ENCODE data around the gene HLA-DMA.
"Not testable (repeated sequence)": the region's sequence is repeated elsewhere in the genome, so short reads cannot be mapped to it uniquely, and the experiment has no call there.

GRCh38 chr6:32942555-32943123 lies 10.3 kb downstream of the HLA-DMA start:
- not testable (repeated sequence) for TF ChIP-seq EZH2phosphoT487 (IDR thresholded peaks at IDR 0.05; ENCODE audit: borderline replicate concordance, low read length); EZH2 (IDR thresholded peaks at IDR 0.05; ENCODE audit: low read length, unreplicated experiment); CTCF (conservative IDR thresholded peaks at IDR 0.05; ENCODE audit: low read depth, low read length)

Data from PC-3 (cell line).